ENCODE data around the gene RPTOR. TPM values are rescaled to one million over a fixed set of nuclear protein-coding genes. Genes with fewer than 3 reads are reported as not detected.

RPTOR gene
- total RNA-seq, 2 experiments from 2014 or later = 53.1 to 54.0 TPM

DNA sequence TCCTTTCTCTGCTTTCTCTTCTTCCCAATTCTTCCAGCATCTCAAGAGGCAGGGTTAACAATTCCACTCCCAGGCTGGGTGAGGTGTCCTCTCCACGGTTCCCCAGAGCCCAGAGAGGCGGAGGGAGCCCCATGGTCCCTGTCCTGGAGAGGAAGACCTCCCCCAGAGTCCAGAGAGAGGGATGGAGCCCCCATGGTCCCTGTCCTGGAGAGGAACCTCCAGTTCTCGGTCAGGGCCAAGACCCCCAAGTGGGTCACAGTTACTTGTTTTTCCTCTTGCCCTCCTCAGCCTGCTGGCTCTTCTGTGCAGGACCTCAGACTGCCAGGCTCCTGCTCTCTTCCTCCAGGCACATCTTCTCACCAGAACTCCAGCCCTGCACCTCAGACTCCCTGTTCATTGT lies 135.2 kb downstream of the RPTOR start:
- no peaks in the 10 kb centered on the region for H3K27me3 Mint-ChIP-seq (ENCODE audit: low read depth)
- no peak for DNase-seq
- ChIA-PET POLR2A (interaction anchor here (0.6 kb wide), 1 partner anchor 212 kb away, joined by 4 read pairs; no protein-coding TSS in a partner anchor), CTCF (interaction anchor here (1.0 kb wide), 2 partner anchors 51 to 104 kb away, joined by 3 to 4 read pairs; no protein-coding TSS in a partner anchor)
- peak overlapping the region; percentile 94 for H3K27ac Mint-ChIP-seq
- peak overlapping the region; percentile 60 for H3K4me3 Mint-ChIP-seq
- peaks cover 60% of the 10 kb centered on the region for H3K4me1 Mint-ChIP-seq (ENCODE audit: low read depth)
- peaks cover 19% of the 10 kb centered on the region for H3K36me3 Mint-ChIP-seq (ENCODE audit: low read depth)
- no peak for ATAC-seq
- no peaks in the 10 kb centered on the region for H3K9me3 Mint-ChIP-seq (ENCODE audit: insufficient read depth)

DNA sequence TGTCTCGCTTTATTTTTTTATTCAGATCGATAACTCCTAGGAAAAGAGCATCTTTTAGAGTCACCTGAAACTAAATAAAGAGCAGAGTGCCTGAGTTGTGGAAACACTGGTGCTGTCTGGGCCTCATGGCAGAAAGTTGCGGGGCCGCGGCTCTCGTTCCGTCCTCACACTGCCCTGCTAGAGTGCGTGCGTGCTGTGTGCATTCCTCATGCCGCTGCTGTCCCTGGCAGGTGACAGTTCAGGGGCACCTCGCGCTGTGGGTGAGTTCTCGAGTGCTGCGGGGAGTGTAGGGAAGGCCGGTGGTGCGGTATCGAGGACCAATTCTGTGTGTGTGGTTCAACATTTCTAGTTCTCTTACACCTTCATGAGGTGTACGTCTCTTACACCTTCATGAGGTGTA lies 136.6 kb downstream of the RPTOR start:
- H3K9me3 Mint-ChIP-seq (ENCODE audit: insufficient read depth) = no peaks in the 10 kb centered on the region
- H3K36me3 Mint-ChIP-seq (ENCODE audit: low read depth) = peaks cover 14% of the 10 kb centered on the region
- POLR2A ChIA-PET = interaction anchor here (0.6 kb wide), 1 partner anchor 86 kb away, joined by 3 read pairs; no protein-coding TSS in a partner anchor
- H3K27ac Mint-ChIP-seq = no peak overlapping the region
- H3K4me3 Mint-ChIP-seq = no peak overlapping the region
- CTCF ChIA-PET = no interaction called here
- H3K4me1 Mint-ChIP-seq (ENCODE audit: low read depth) = peaks cover 46% of the 10 kb centered on the region
- ATAC-seq (no peak), DNase-seq (no peak)
- H3K27me3 Mint-ChIP-seq (ENCODE audit: low read depth) = no peaks in the 10 kb centered on the region

DNA sequence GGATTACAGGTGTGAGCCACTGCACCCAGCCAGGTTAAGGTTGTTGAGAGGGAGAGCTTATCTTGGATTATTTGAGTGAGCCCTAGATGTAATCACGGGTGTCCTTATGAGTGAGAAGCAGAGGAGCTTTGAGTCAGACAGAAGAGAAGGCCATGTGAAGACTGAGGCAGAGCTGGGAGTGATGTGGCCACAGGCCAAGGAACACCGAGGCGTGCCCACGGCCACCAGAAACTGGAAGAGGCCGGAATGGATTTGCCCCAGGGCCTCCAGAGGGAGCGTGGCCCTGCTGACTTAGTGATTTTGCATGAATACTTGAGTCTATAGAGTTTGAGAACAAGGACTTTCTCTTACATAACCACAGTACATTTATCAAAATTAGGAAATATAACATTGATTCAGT lies 137.7 kb downstream of the RPTOR start:
- Mint-ChIP-seq H3K27me3 (ENCODE audit: low read depth) (no peaks in the 10 kb centered on the region), H3K4me1 (ENCODE audit: low read depth) (peaks cover 45% of the 10 kb centered on the region), H3K27ac (no peak overlapping the region), H3K4me3 (no peak overlapping the region), H3K9me3 (ENCODE audit: insufficient read depth) (no peaks in the 10 kb centered on the region), H3K36me3 (ENCODE audit: low read depth) (peaks cover 19% of the 10 kb centered on the region)
- DNase-seq = no peak
- ChIA-PET POLR2A (no interaction called here), CTCF (interaction anchor here (1.0 kb wide), 1 partner anchor 33 kb away, joined by 3 read pairs; no protein-coding TSS in a partner anchor)
- ATAC-seq = no peak

DNA sequence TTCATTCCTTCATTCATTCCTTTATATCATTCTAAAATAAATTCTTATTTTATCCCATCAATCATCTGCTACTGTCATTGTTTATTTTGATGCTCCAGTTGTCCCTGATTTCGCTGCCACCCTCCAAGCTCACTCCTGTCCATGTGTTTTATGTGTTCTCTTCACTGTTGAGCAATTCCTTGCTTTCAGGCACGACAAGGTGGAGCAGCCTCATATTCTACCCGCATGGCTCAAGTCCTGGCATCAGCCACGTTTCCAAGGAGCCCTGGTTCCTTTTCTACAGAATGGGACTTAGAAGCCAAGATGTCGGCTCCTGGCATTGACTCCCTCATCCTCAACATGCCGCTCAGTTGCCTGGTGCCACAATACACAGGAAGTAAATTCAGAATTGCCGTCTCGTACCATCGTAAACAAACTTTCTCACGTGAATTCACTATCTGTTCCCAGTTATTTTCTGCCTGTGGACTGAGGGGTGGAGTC lies 139.0 kb downstream of the RPTOR start:
- H3K27ac Mint-ChIP-seq = no peak overlapping the region
- no peaks in the 10 kb centered on the region for H3K27me3 Mint-ChIP-seq (ENCODE audit: low read depth)
- POLR2A ChIA-PET = no interaction called here
- no peak for DNase-seq
- no peak overlapping the region for H3K4me3 Mint-ChIP-seq
- H3K9me3 Mint-ChIP-seq (ENCODE audit: insufficient read depth) = no peaks in the 10 kb centered on the region
- CTCF ChIA-PET = no interaction called here
- peaks cover 20% of the 10 kb centered on the region for H3K36me3 Mint-ChIP-seq (ENCODE audit: low read depth)
- no peak for ATAC-seq
- H3K4me1 Mint-ChIP-seq (ENCODE audit: low read depth) = peaks cover 38% of the 10 kb centered on the region

DNA sequence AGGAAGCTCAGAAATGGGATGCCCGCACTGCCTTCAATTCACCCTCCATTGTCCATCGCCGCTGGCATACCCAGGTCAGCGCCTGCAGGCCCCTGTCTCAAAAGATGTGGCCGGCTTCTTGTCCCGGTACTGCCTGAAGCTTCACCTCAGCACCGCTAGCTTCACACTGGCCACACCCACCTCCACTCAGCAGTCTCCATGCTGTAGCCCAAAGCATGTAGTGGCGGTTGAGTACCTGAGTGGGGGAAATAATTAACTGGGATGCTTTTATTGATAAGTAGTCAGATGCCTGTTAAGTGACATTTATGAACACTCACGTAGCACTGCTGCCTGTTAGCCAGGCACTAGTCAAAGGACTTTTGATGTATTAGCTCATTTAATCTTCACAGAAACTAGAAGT lies 143.2 kb downstream of the RPTOR start:
- ChIA-PET POLR2A (interaction anchor here (0.6 to 1.6 kb wide), 4 partner anchors 9 to 123 kb away, joined by 3 read pairs; no protein-coding TSS in a partner anchor), CTCF (interaction anchor here (0.6 to 1.1 kb wide), 2 partner anchors 44 to 586 kb away, joined by 3 read pairs; partner anchors contain the start of gene GAA)

DNA sequence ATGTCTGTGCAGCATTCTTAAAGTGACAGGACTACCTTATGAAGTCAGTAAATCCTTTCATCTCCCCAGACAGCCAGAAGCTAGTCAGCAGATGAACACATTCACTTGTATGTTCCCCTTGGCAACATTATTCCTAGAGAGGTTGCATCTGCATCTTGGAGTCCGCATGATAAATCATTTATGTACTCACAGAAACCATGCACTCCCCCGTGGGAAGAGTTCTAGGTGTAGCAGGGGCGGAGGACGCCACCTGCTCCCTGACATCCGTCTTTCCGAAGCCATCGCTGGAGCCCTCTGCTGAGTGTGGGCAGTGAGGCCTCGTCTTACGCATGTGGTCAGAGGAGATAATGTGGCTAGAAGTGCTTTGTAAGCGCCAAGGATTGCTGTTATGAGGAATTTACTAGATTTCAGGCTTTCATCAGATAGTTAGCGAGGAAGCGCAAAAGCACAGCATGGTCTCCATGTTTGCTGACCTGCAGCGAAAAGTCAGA lies 144.5 kb downstream of the RPTOR start:
- no peak for DNase-seq
- no peak overlapping the region for H3K27ac Mint-ChIP-seq
- H3K4me1 Mint-ChIP-seq (ENCODE audit: low read depth) = peaks cover 30% of the 10 kb centered on the region
- H3K4me3 Mint-ChIP-seq = no peak overlapping the region
- H3K27me3 Mint-ChIP-seq (ENCODE audit: low read depth) = no peaks in the 10 kb centered on the region
- ChIA-PET POLR2A (no interaction called here), CTCF (no interaction called here)
- peaks cover 27% of the 10 kb centered on the region for H3K36me3 Mint-ChIP-seq (ENCODE audit: low read depth)
- no peaks in the 10 kb centered on the region for H3K9me3 Mint-ChIP-seq (ENCODE audit: insufficient read depth)
- ATAC-seq = no peak

More for the DNA sequence above, 143.2 kb downstream of the RPTOR start:
- no peaks in the 10 kb centered on the region for H3K27me3 Mint-ChIP-seq (ENCODE audit: low read depth)
- H3K9me3 Mint-ChIP-seq (ENCODE audit: insufficient read depth) = no peaks in the 10 kb centered on the region
- no peak overlapping the region for H3K4me3 Mint-ChIP-seq
- peaks cover 30% of the 10 kb centered on the region for H3K4me1 Mint-ChIP-seq (ENCODE audit: low read depth)
- peaks cover 25% of the 10 kb centered on the region for H3K36me3 Mint-ChIP-seq (ENCODE audit: low read depth)
- ATAC-seq = no peak
- no peak for DNase-seq
- peak overlapping the region; percentile 36 for H3K27ac Mint-ChIP-seq

DNA sequence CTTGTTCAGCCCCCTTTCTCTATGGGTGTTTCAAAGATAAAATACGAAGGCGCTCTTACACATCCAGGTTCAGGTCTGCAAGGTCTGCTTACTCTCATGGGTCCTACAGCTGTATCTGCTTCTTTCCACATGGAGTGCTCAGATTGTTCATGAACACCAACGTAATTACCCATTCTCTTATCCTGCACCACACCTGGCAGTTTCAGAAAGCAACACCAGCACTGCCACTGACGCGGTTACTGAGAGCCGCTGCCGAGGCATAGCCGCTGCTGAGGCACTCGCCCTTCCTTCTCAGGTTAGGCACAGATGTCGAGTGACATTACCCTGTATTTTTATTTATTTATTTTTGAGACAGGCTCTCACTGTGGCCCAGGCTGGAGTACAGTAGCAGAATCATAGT lies 147.1 kb downstream of the RPTOR start:
- Mint-ChIP-seq H3K36me3 (ENCODE audit: low read depth) (peaks cover 24% of the 10 kb centered on the region), H3K27ac (no peak overlapping the region), H3K9me3 (ENCODE audit: insufficient read depth) (no peaks in the 10 kb centered on the region), H3K4me3 (no peak overlapping the region), H3K4me1 (ENCODE audit: low read depth) (peaks cover 49% of the 10 kb centered on the region), H3K27me3 (ENCODE audit: low read depth) (no peaks in the 10 kb centered on the region)
- DNase-seq (no peak), ATAC-seq (no peak)
- ChIA-PET CTCF (no interaction called here), POLR2A (no interaction called here)

DNA sequence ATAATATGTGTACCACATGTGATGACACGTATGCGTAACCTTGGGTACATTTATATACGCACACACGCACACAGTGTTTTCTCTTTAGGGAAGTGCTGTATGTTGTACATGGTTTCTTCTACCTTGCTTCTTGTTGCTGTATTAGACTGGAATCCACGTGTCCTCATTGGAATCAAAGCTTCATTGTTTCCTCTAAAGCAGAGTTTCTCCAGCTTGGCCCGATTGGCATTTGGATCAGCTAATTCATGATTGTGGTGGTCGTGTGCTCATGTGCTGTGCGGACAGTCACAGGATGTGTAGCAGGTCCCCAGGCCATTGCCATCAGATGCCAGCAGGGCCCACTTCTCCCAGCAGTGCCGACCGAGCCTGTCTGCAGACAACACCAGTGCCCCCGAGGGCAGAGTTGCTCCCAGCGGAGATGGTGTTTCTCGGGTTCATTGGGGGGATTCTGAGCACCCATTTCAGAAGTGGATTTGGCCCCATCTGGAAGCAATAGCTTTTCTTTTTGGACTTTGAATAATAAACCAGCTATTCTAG lies 148.4 kb downstream of the RPTOR start:
- ATAC-seq = no peak
- H3K4me3 Mint-ChIP-seq = no peak overlapping the region
- POLR2A ChIA-PET = interaction anchor here (1.3 kb wide), 1 partner anchor 11 kb away, joined by 3 read pairs; no protein-coding TSS in a partner anchor
- CTCF ChIA-PET = interaction anchor here (0.7 kb wide), 1 partner anchor 40 kb away, joined by 3 read pairs; no protein-coding TSS in a partner anchor
- no peak overlapping the region for H3K27ac Mint-ChIP-seq
- peaks cover 52% of the 10 kb centered on the region for H3K4me1 Mint-ChIP-seq (ENCODE audit: low read depth)
- H3K27me3 Mint-ChIP-seq (ENCODE audit: low read depth) = no peaks in the 10 kb centered on the region
- no peak for DNase-seq
- peaks cover 29% of the 10 kb centered on the region for H3K36me3 Mint-ChIP-seq (ENCODE audit: low read depth)
- H3K9me3 Mint-ChIP-seq (ENCODE audit: insufficient read depth) = no peaks in the 10 kb centered on the region

DNA sequence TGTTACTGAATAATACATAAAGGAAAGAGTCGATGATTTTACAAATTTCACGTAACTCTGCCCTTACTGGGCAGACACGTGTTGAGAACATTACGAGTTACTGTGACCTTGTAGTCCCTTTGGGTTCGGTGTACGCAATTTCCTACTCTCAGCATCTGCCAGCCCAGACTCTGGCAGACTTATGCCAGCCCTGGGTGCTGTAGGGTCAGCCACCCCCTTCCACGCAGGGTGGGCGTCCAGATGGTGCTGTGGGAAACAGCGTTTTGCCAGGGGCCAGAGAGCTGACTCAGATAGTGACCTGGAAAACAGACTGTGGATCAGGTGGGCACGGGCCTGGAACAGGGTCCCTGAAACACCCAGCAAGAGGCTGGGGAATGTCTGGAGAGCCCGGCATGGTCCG lies 148.9 kb downstream of the RPTOR start:
- H3K4me1 Mint-ChIP-seq (ENCODE audit: low read depth) = peaks cover 49% of the 10 kb centered on the region
- ATAC-seq = no peak
- H3K4me3 Mint-ChIP-seq = no peak overlapping the region
- POLR2A ChIA-PET = interaction anchor here (1.3 kb wide), 1 partner anchor 10 kb away, joined by 3 read pairs; no protein-coding TSS in a partner anchor
- no peak for DNase-seq
- no peaks in the 10 kb centered on the region for H3K9me3 Mint-ChIP-seq (ENCODE audit: insufficient read depth)
- no peak overlapping the region for H3K27ac Mint-ChIP-seq
- H3K27me3 Mint-ChIP-seq (ENCODE audit: low read depth) = no peaks in the 10 kb centered on the region
- peaks cover 24% of the 10 kb centered on the region for H3K36me3 Mint-ChIP-seq (ENCODE audit: low read depth)
- CTCF ChIA-PET = interaction anchor here (0.7 to 1.5 kb wide), 2 partner anchors 39 to 118 kb away, joined by 3 to 5 read pairs; no protein-coding TSS in a partner anchor

DNA sequence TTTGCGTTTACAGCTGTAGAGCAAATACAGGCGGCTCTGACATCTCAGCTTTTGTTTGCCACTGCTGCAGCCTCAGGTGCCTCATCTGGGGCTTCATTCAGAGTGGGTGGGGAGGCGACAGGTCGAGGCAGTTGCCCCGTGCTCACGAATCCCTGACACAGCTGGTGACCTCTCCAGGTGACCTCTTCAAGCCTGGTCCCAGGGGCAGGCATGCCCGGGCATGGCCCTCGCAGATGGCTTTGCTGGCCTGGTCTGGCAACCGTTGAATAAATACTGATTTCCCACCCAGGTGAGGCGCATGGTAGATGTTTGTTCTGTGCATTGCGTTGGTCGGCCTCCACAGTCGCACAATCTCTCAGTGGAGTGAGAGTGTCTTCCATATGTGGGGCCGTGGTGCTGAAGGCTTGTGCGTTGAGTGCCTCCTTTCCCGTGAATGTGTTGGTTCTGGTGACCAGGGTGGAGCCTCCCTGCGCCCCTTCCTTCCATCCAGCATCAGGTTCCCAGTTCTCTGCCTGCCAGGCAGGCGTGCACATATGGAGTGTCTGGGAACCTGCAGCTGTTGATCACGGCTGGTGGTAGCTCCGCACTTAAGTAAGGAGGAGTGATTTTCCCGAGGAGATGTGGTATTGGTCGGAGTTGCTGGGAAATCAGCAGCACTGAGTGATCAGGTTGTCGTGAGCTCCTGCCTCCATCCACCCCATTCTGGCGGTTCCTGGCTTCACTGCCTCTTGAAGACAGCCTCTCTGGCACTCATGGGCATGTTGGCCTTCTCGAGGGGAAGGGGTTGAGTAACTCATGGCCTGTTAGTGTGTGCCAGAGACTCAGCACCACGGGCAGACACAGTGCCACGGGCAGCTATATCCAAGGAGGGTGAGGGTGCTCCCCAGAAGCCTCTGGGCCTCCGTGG lies 149.7 kb downstream of the RPTOR start:
- Mint-ChIP-seq H3K4me1 (ENCODE audit: low read depth) (peaks cover 52% of the 10 kb centered on the region), H3K4me3 (no peak overlapping the region), H3K36me3 (ENCODE audit: low read depth) (peaks cover 23% of the 10 kb centered on the region), H3K27me3 (ENCODE audit: low read depth) (no peaks in the 10 kb centered on the region), H3K9me3 (ENCODE audit: insufficient read depth) (no peaks in the 10 kb centered on the region), H3K27ac (peak overlapping the region; percentile 67)
- POLR2A ChIA-PET = interaction anchor here (1.3 kb wide), 1 partner anchor 9 kb away, joined by 3 read pairs; no protein-coding TSS in a partner anchor
- CTCF ChIA-PET = interaction anchor here (1.5 kb wide), 1 partner anchor 118 kb away, joined by 5 read pairs; no protein-coding TSS in a partner anchor
- DNase-seq = no peak
- no peak for ATAC-seq

DNA sequence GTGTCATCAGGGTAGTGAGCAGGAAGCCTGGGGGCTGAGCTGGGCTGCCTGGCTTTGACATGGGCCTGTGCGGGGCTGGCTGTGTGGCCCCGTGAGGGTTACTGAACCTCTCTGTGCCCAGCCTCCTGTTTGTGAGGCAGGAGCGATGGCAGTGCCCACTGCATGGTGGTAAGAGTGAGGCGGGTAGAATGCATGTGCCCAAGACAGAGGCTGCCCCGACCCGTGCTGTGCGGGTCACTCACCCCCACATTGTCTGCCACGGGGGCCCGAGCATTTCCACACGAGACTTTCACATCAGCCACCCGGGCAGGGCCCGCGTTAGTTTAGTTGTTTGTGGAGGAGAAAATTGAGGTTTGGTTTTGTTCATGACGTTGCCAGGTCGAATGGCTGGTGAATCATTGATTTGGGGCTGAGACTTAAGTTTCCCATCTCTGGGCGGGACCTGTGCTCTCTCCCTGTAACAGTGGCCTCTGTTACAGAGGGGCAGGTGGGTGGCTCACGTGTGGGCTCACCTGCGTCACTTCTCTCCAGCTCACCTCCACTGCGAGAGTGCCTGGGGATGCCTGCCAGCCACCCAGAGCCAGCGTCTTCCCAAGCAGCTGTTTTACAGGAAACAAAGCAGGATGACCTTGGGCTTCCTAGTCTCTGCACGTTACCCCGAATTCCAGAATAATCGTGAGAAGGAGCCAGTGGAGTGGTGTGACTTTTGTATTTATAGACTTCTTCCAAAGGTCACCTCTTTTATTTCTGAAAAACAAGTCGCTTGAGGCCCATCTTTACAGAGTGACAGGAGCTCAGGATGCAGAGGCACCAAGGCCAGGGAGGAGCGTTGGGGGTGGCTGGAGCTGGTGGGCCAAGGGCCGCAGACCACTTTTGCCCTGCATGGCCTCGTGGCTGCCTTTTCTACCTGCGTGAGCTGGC lies 150.6 kb downstream of the RPTOR start:
- no peaks in the 10 kb centered on the region for H3K27me3 Mint-ChIP-seq (ENCODE audit: low read depth)
- DNase-seq = no peak
- CTCF ChIA-PET = interaction anchor here (1.4 to 1.5 kb wide), 2 partner anchors 23 to 119 kb away, joined by 3 to 5 read pairs; no protein-coding TSS in a partner anchor

More for the DNA sequence above, 150.6 kb downstream of the RPTOR start:
- H3K36me3 Mint-ChIP-seq (ENCODE audit: low read depth) = peaks cover 29% of the 10 kb centered on the region
- H3K9me3 Mint-ChIP-seq (ENCODE audit: insufficient read depth) = peaks cover 5% of the 10 kb centered on the region
- peaks cover 54% of the 10 kb centered on the region for H3K4me1 Mint-ChIP-seq (ENCODE audit: low read depth)
- no peak for ATAC-seq
- POLR2A ChIA-PET = no interaction called here
- no peak overlapping the region for H3K4me3 Mint-ChIP-seq
- peak overlapping the region; percentile 67 for H3K27ac Mint-ChIP-seq

Measured in activated CD8-positive, alpha-beta T cell treated with anti-CD3 and anti-CD28 coated beads, Interleukin-2, amount 10 ng/mL, durations not matched to agents 7 days and 5 days (primary cell).